HEK293 (cell line): Measurements from ENCODE around the gene TTN.

Experiments
- CTCF ChIA-PET: fragments of 350-600 bp; formaldehyde crosslinking; extraction: SDS; loops from one replicate; lab custom pipeline; 2021; ENCODE audit warnings: antibody characterized with exemption; lab: Yijun Ruan, JAX
- POLR2A ChIA-PET: fragments of 300-600 bp; formaldehyde crosslinking; extraction: SDS; loops from one replicate; lab custom pipeline; 2020; ENCODE audit warnings: antibody characterized with exemption, inconsistent platforms; lab: Yijun Ruan, JAX
- H3K27ac ChIP-seq: fragments of 200-500 bp; sonication (Bioruptor generic); 2 replicates; pipeline ENCODE4 v1.5.1; 2014; ENCODE audit warnings: low read depth, low read length, control low read depth, inconsistent platforms; ENCODE audit errors: extremely low read depth
- H3K36me3 ChIP-seq, 2 experiments: fragments of 200-500 bp in 1 of 2; sonication (Bioruptor generic) in 1 of 2; 1 replicate in 1 of 2; 2 replicates in 1 of 2; pipeline ENCODE4 v1.5.1; 2014 to 2017; ENCODE audit warnings: inconsistent platforms in 2 of 2, low read length in 2 of 2; ENCODE audit not compliant: control insufficient read depth in 2 of 2, insufficient read depth in 1 of 2
- H3K4me1 ChIP-seq: fragments of 200-500 bp; sonication (Bioruptor generic); 2 replicates; pipeline ENCODE4 v1.5.1; 2014; ENCODE audit warnings: mild to moderate bottlenecking, low read length, inconsistent platforms; ENCODE audit not compliant: control insufficient read depth, insufficient read depth
- H3K4me3 ChIP-seq: 2 replicates; pipeline ENCODE4 v1.5.1; 2011; ENCODE audit warnings: low read depth, mild to moderate bottlenecking, control low read depth, low read length, moderate library complexity
- H3K9me3 ChIP-seq: fragments of 200-500 bp; sonication (Bioruptor generic); 2 replicates; pipeline ENCODE4 v1.5.1; 2014; ENCODE audit warnings: low read depth, low read length, inconsistent platforms; ENCODE audit not compliant: control insufficient read depth, insufficient read depth
- SCRT2 ChIP-seq: fragments of 450-650 bp; formaldehyde crosslinking; IDR thresholded peaks from 2 replicates; pipeline ENCODE4 v1.5.1; 2016; ENCODE audit warnings: missing biosample characterization, missing genetic modification characterization
- WT1 ChIP-seq: fragments of 450-650 bp; formaldehyde crosslinking; IDR thresholded peaks from 2 replicates; pipeline ENCODE4 v1.5.1; 2016; ENCODE audit warnings: missing biosample characterization, missing genetic modification characterization
- YY1 ChIP-seq: fragments of 450-650 bp; formaldehyde crosslinking; IDR thresholded peaks from 2 replicates; pipeline ENCODE4 v1.5.1; 2018; ENCODE audit warnings: missing biosample characterization, missing genetic modification characterization
- ZBTB17 ChIP-seq: fragments of 450-650 bp; formaldehyde crosslinking; IDR thresholded peaks from 2 replicates; pipeline ENCODE4 v1.5.1; 2016; ENCODE audit warnings: missing biosample characterization, missing genetic modification characterization
- ZNF146 ChIP-seq: fragments of 450-650 bp; formaldehyde crosslinking; IDR thresholded peaks from 2 replicates; pipeline ENCODE4 v1.5.1; 2016; ENCODE audit warnings: missing biosample characterization, missing genetic modification characterization
- ZNF155 ChIP-seq: fragments of 450-650 bp; formaldehyde crosslinking; IDR thresholded peaks from 2 replicates; pipeline ENCODE4 v1.5.1; 2016; ENCODE audit warnings: missing biosample characterization, missing genetic modification characterization
- ZNF211 ChIP-seq: fragments of 450-650 bp; formaldehyde crosslinking; IDR thresholded peaks from 2 replicates; pipeline ENCODE4 v1.5.1; 2016; ENCODE audit warnings: low read depth, missing biosample characterization, missing genetic modification characterization
- ZNF311 ChIP-seq: fragments of 450-650 bp; formaldehyde crosslinking; IDR thresholded peaks from 2 replicates; pipeline ENCODE4 v1.5.1; 2017; ENCODE audit warnings: missing biosample characterization, missing genetic modification characterization, borderline replicate concordance
- ZNF350 ChIP-seq: fragments of 450-650 bp; formaldehyde crosslinking; IDR thresholded peaks from 2 replicates; pipeline ENCODE4 v1.5.0; 2017; ENCODE audit warnings: missing biosample characterization, mild to moderate bottlenecking, missing genetic modification characterization
- ZNF510 ChIP-seq: fragments of 450-650 bp; formaldehyde crosslinking; IDR thresholded peaks from 2 replicates; pipeline ENCODE4 v1.5.1; 2018; ENCODE audit warnings: mild to moderate bottlenecking, missing genetic modification characterization, missing biosample characterization; ENCODE audit not compliant: insufficient replicate concordance
- ZNF610 ChIP-seq: fragments of 450-650 bp; formaldehyde crosslinking; IDR thresholded peaks from 2 replicates; pipeline ENCODE4 v1.5.1; 2016; ENCODE audit warnings: missing biosample characterization, missing genetic modification characterization, borderline replicate concordance
- ZNF654 ChIP-seq: fragments of 450-650 bp; formaldehyde crosslinking; IDR thresholded peaks from 2 replicates; pipeline ENCODE4 v1.5.1; 2016; ENCODE audit warnings: low read depth, missing biosample characterization, missing genetic modification characterization
- ZNF701 ChIP-seq: fragments of 450-650 bp; formaldehyde crosslinking; IDR thresholded peaks from 2 replicates; pipeline ENCODE4 v1.5.1; 2016; ENCODE audit warnings: missing biosample characterization, missing genetic modification characterization
- ZSCAN16 ChIP-seq: fragments of 450-650 bp; formaldehyde crosslinking; IDR thresholded peaks from 2 replicates; pipeline ENCODE4 v1.5.1; 2016; ENCODE audit warnings: missing biosample characterization, missing genetic modification characterization
- ZXDB ChIP-seq: fragments of 450-650 bp; formaldehyde crosslinking; IDR thresholded peaks from 2 replicates; pipeline ENCODE4 v1.5.1; 2016; ENCODE audit warnings: missing biosample characterization, missing genetic modification characterization
- TF ChIP-seq, protein P1 (sequence below): fragments of 450-650 bp; formaldehyde crosslinking; IDR thresholded peaks from 2 replicates; pipeline ENCODE4 v1.5.1; 2017; ENCODE audit warnings: missing biosample characterization, mild to moderate bottlenecking, missing genetic modification characterization, moderate library complexity
- TF ChIP-seq, protein P2 (sequence below): fragments of 450-650 bp; formaldehyde crosslinking; IDR thresholded peaks from 2 replicates; pipeline ENCODE4 v1.5.0; 2017; ENCODE audit warnings: missing biosample characterization, missing genetic modification characterization, borderline replicate concordance
- TF ChIP-seq, protein P3 (sequence below): fragments of 450-650 bp; formaldehyde crosslinking; IDR thresholded peaks from 2 replicates; pipeline ENCODE4 v1.5.1; 2016; ENCODE audit warnings: missing biosample characterization, missing genetic modification characterization
- TF ChIP-seq, protein P4 (sequence below): fragments of 450-650 bp; formaldehyde crosslinking; IDR thresholded peaks from 2 replicates; pipeline ENCODE4 v1.5.1; 2016; ENCODE audit warnings: missing biosample characterization, missing genetic modification characterization
- TF ChIP-seq, protein P5 (sequence below): fragments of 450-650 bp; formaldehyde crosslinking; IDR thresholded peaks from 2 replicates; pipeline ENCODE4 v1.5.1; 2016; ENCODE audit warnings: missing biosample characterization, missing genetic modification characterization
- TF ChIP-seq, protein P6 (sequence below): fragments of 450-650 bp; formaldehyde crosslinking; IDR thresholded peaks from 2 replicates; pipeline ENCODE4 v1.5.1; 2016; ENCODE audit warnings: missing biosample characterization, missing genetic modification characterization

TTN gene

DNA sequence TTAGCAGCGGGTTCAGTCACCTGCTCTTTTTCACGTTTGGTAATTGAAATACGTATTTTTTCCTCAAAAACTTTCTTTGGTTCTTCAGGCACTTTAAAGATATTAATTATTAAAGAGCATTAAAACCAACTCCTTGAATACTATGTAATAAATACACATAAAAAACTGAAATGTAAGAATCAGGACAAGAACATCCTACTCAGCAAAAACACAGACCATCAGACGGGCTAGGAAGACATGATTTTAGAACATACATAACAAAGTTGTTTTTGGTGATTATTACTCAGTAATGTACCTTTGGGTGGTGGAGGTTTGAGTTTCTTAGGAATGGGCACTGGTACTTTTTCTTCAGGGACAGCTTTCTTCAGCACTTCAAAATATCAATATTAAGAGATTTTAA, 126.1 kb downstream of the TTN start:
- ChIA-PET POLR2A (no interaction called here), CTCF (interaction anchor here (1.1 to 1.2 kb wide), 2 partner anchors 19 kb away, joined by 5 read pairs; no protein-coding TSS in a partner anchor)
- Histone ChIP-seq H3K27ac (no peak overlapping the region), H3K36me3 (no peaks in the 10 kb centered on the region), H3K4me3 (no peak overlapping the region), H3K9me3 (no peaks in the 10 kb centered on the region), H3K4me1 (no peaks in the 10 kb centered on the region)
- TF ChIP-seq, protein P1, sequence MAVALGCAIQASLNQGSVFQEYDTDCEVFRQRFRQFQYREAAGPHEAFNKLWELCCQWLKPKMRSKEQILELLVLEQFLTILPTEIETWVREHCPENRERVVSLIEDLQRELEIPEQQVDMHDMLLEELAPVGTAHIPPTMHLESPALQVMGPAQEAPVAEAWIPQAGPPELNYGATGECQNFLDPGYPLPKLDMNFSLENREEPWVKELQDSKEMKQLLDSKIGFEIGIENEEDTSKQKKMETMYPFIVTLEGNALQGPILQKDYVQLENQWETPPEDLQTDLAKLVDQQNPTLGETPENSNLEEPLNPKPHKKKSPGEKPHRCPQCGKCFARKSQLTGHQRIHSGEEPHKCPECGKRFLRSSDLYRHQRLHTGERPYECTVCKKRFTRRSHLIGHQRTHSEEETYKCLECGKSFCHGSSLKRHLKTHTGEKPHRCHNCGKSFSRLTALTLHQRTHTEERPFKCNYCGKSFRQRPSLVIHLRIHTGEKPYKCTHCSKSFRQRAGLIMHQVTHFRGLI (tag by site-specific recombination): no peak
- TF ChIP-seq ZNF654 (tag by site-specific recombination) (no peak), ZNF701 (tag by site-specific recombination) (no peak), WT1 (no peak), ZNF510 (tag by site-specific recombination) (no peak), ZXDB (tag by site-specific recombination) (no peak), ZBTB17 (no peak), ZNF211 (tag by site-specific recombination) (no peak), ZSCAN16 (tag by site-specific recombination) (no peak), ZNF610 (tag by site-specific recombination) (no peak), ZNF155 (tag by site-specific recombination) (no peak)
- TF ChIP-seq, protein P2, sequence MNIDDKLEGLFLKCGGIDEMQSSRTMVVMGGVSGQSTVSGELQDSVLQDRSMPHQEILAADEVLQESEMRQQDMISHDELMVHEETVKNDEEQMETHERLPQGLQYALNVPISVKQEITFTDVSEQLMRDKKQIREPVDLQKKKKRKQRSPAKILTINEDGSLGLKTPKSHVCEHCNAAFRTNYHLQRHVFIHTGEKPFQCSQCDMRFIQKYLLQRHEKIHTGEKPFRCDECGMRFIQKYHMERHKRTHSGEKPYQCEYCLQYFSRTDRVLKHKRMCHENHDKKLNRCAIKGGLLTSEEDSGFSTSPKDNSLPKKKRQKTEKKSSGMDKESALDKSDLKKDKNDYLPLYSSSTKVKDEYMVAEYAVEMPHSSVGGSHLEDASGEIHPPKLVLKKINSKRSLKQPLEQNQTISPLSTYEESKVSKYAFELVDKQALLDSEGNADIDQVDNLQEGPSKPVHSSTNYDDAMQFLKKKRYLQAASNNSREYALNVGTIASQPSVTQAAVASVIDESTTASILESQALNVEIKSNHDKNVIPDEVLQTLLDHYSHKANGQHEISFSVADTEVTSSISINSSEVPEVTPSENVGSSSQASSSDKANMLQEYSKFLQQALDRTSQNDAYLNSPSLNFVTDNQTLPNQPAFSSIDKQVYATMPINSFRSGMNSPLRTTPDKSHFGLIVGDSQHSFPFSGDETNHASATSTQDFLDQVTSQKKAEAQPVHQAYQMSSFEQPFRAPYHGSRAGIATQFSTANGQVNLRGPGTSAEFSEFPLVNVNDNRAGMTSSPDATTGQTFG (tag by site-specific recombination): no peak
- TF ChIP-seq, protein P3, sequence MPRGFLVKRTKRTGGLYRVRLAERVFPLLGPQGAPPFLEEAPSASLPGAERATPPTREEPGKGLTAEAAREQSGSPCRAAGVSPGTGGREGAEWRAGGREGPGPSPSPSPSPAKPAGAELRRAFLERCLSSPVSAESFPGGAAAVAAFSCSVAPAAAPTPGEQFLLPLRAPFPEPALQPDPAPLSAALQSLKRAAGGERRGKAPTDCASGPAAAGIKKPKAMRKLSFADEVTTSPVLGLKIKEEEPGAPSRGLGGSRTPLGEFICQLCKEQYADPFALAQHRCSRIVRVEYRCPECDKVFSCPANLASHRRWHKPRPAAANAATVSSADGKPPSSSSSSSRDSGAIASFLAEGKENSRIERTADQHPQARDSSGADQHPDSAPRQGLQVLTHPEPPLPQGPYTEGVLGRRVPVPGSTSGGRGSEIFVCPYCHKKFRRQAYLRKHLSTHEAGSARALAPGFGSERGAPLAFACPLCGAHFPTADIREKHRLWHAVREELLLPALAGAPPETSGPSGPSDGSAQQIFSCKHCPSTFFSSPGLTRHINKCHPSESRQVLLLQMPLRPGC (tag by site-specific recombination): no peak
- TF ChIP-seq, protein P4, sequence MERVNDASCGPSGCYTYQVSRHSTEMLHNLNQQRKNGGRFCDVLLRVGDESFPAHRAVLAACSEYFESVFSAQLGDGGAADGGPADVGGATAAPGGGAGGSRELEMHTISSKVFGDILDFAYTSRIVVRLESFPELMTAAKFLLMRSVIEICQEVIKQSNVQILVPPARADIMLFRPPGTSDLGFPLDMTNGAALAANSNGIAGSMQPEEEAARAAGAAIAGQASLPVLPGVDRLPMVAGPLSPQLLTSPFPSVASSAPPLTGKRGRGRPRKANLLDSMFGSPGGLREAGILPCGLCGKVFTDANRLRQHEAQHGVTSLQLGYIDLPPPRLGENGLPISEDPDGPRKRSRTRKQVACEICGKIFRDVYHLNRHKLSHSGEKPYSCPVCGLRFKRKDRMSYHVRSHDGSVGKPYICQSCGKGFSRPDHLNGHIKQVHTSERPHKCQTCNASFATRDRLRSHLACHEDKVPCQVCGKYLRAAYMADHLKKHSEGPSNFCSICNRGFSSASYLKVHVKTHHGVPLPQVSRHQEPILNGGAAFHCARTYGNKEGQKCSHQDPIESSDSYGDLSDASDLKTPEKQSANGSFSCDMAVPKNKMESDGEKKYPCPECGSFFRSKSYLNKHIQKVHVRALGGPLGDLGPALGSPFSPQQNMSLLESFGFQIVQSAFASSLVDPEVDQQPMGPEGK (tag by site-specific recombination): no peak

DNA sequence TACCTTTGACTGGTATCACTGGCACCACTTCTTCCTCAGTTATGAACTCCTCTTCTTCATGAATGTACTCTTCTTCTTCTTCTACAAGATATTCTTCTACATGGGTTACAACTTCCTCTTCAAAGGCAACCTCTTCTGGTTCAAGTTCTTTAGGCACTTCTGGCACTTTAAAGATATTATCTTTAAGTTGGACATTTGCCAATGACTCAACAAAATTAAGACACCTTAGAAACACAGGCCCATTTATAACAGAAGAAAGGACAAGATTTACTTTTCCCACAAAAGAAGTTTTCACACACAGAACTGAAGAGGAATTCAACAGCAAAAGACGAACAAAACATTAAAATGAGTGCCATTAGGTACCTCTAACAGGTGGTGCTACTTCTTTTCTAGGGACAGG, 127.3 kb downstream of the TTN start:
- Histone ChIP-seq H3K4me3 (no peak overlapping the region), H3K4me1 (no peaks in the 10 kb centered on the region), H3K27ac (no peak overlapping the region), H3K36me3 (no peaks in the 10 kb centered on the region), H3K9me3 (no peaks in the 10 kb centered on the region)
- CTCF ChIA-PET: interaction anchor here (0.7 to 1.2 kb wide), 2 partner anchors 16 to 20 kb away, joined by 3 to 5 read pairs; no protein-coding TSS in a partner anchor
- POLR2A ChIA-PET: no interaction called here
- no peak for TF ChIP-seq YY1 (tag by site-specific recombination)
- TF ChIP-seq, protein P5, sequence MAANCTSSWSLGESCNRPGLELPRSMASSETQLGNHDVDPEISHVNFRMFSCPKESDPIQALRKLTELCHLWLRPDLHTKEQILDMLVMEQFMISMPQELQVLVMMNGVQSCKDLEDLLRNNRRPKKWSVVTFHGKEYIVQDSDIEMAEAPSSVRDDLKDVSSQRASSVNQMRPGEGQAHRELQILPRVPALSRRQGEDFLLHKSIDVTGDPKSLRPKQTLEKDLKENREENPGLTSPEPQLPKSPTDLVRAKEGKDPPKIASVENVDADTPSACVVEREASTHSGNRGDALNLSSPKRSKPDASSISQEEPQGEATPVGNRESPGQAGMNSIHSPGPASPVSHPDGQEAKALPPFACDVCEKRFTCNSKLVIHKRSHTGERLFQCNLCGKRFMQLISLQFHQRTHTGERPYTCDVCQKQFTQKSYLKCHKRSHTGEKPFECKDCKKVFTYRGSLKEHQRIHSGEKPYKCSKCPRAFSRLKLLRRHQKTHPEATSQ (tag by site-specific recombination): no peak
- no peak for TF ChIP-seq ZNF311 (tag by site-specific recombination)
- TF ChIP-seq, protein P6, sequence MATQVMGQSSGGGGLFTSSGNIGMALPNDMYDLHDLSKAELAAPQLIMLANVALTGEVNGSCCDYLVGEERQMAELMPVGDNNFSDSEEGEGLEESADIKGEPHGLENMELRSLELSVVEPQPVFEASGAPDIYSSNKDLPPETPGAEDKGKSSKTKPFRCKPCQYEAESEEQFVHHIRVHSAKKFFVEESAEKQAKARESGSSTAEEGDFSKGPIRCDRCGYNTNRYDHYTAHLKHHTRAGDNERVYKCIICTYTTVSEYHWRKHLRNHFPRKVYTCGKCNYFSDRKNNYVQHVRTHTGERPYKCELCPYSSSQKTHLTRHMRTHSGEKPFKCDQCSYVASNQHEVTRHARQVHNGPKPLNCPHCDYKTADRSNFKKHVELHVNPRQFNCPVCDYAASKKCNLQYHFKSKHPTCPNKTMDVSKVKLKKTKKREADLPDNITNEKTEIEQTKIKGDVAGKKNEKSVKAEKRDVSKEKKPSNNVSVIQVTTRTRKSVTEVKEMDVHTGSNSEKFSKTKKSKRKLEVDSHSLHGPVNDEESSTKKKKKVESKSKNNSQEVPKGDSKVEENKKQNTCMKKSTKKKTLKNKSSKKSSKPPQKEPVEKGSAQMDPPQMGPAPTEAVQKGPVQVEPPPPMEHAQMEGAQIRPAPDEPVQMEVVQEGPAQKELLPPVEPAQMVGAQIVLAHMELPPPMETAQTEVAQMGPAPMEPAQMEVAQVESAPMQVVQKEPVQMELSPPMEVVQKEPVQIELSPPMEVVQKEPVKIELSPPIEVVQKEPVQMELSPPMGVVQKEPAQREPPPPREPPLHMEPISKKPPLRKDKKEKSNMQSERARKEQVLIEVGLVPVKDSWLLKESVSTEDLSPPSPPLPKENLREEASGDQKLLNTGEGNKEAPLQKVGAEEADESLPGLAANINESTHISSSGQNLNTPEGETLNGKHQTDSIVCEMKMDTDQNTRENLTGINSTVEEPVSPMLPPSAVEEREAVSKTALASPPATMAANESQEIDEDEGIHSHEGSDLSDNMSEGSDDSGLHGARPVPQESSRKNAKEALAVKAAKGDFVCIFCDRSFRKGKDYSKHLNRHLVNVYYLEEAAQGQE: no peak
- no peak for TF ChIP-seq ZNF610 (tag by site-specific recombination)
- TF ChIP-seq WT1: no peak
- TF ChIP-seq ZNF146 (tag by site-specific recombination): no peak
- no peak for TF ChIP-seq SCRT2 (tag by site-specific recombination)
- TF ChIP-seq ZNF350 (tag by site-specific recombination): no peak
